CD4-positive, alpha-beta T cell treated with Interleukin-2 at 100 ng/mL for 4 hours (primary cell): Measurements from ENCODE around the gene SPNS1.
A peak's percentile ranks its signal among the peaks of the same experiment; 100 is the strongest.
"Not testable (repeated sequence)": the region's sequence is repeated elsewhere in the genome, so short reads cannot be mapped to it uniquely, and the experiment has no call there.

Experiments
- DNase-seq: peaks from one replicate; pipeline ENCODE4 v3.0.0-alpha.2; 2020; ENCODE audit warnings: low spot score

Gene SPNS1, protein sequence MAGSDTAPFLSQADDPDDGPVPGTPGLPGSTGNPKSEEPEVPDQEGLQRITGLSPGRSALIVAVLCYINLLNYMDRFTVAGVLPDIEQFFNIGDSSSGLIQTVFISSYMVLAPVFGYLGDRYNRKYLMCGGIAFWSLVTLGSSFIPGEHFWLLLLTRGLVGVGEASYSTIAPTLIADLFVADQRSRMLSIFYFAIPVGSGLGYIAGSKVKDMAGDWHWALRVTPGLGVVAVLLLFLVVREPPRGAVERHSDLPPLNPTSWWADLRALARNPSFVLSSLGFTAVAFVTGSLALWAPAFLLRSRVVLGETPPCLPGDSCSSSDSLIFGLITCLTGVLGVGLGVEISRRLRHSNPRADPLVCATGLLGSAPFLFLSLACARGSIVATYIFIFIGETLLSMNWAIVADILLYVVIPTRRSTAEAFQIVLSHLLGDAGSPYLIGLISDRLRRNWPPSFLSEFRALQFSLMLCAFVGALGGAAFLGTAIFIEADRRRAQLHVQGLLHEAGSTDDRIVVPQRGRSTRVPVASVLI

DNA sequence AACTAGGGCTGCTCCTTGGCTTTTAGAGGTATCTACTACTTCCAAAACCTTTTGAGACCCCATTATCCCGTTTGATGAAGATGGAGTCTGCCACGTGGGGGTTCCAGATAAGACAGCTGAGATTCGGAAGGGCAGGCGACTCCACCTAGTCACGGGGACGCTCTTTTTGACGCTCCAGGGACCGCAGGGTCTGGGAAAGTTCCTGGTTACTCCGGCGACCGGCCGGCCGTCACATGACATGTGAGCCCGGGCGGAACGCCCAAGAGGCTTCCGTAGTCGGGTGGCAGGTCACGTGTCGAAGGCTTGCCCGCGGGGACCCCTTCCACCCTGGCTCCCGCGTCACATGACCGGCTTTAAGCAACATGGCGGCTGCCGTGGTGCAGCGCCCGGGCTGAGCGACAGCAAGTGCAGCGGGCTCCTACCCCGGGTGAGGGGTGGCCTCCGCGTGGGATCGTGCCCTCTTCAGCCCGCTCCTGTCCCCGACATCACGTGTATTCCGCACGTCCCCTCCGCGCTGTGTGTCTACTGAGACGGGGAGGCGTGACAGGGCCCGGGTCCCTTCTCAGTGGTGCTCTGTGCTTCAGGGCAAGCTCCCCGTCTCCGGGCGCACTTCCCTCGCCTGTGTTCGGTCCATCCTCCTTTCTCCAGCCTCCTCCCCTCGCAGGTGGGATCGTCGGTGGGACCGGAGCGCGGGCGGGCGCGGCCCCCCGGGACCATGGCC, at the start of gene SPNS1:
Gene SPNS1, plus strand, starts transcription at position 342 of the 721 bp plus-strand sequence. Its CDS starts 374 bp downstream, at position 716.
- DNase-seq: peak; percentile 92

DNA sequence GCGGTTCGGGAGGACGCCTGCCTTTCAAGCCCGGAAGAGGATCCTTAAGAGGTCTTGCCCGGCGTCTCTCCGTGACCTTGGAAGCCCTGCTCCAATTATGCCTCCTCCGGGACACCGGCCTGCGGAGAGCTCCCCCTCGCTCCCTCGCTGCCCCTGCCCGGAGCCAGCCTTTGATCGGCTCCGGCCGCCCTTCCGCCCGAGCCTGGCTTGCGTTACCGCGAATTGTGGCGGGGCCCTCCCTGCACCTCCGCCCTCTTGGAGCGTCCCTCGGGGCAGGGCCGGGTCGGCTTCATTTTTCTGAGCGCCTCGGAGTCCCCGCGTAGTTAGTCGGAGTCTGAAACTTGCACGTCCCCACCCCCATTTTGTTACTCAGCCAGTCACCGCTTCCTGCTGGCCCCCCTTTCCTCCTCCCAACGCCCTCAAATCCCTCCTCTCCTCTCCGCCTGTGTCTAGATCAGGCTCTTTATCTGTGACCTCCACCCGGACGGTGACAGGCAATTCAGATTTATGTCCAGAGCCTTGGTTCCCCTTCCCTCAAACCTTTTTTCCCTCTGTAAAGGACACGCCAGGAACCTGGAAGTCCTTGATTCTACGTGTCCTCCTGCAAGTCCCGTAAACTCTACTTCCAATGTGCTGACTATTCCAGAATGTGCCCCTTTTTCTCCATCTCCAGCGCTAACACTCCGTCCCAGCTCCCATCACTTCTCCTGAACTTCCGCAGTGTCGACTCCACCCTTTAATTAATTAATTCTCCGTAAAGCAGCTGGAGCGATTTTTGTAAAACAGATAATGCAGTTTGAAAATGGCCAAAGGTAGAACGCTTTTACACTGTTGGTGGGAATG, 49.0 kb upstream of the SPNS1 start:
- DNase-seq: peak; percentile 85

DNA sequence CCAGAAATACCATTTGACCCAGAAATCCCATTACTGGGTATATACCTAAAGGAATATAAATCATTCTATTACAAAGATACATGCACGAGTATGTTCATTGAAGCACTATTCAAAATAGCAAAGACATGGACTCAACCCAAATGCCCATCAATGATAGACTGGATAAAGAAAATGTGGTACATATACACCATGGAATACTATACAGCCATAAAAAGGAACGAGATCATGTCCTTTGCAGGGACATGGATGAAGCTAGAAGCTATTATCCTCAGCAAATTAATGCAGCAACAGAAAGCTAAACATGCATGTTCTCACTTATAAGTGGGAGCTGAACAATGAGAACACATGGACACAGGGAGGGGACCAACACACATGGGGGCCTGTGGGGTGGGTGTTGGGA, 48.3 kb upstream of the SPNS1 start:
- not testable (repeated sequence) for DNase-seq

DNA sequence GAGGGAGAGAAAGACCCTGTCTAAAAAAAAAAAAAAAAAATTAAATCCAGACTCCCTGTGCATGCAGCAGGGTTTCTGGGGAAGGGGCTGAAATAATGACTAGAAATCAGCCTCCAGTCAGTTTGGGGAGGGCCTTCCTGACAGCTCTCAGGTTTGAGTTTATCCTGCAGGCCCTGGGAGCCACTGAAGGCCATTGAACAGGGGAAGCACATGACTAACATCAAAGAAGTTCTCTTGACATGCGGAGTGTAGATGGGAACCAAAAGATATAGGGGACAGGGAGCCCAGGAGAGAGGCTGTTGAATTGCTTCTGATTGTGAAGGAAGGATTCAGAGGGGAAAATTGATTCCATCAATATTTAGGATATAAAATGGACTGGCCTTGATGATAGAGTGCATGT, 46.8 kb upstream of the SPNS1 start:
- no peak for DNase-seq

DNA sequence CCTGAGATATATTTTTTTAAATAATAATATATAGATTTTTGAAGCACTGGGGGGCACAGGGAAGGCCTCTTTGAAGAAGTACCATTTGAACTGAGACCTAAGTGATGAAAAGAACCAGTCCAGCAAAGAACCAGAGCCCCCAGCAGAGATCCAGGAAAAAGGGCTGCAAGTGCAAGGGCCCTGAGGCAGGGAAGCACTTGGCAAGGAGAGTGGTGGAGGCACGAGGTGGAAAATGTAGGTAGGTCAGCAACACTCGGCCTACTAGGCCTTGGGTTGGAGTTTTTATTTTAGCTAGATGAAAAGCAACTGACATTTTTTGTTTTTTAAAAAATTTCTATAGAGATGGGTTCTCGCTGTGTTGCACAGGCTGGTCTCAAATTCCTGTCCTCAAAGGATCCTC, 44.4 kb upstream of the SPNS1 start:
- no peak for DNase-seq

DNA sequence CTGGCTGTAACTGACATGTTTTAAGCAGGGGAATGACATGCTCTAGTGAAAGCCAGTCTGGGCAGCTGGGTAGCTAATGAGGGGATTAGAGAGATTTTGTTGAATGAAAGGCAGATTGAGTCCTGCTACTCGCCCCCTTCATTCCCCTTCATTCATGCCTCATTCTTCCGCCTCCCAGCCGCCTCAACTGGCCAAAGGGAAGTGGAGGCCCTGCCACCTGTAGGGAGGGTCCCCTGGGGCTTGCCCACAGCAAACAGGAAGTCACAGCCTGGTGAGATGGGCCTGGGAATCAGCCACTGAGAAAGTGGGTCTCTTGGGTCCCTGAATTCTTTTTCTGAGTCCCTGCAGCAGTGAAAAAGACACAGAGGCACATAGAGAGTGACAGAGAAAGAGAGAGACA, 43.9 kb upstream of the SPNS1 start:
- no peak for DNase-seq

DNA sequence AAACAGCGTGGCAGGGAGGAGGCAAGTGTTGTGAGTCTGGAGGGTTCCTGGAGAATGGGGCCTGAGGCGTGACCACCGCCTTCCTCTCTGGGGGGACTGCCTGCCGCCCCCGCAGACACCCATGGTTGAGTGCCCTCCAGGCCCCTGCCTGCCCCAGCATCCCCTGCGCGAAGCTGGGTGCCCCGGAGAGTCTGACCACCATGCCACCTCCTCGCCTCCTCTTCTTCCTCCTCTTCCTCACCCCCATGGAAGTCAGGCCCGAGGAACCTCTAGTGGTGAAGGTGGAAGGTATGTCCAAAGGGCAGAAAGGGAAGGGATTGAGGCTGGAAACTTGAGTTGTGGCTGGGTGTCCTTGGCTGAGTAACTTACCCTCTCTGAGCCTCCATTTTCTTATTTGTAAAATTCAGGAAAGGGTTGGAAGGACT, 42.8 kb upstream of the SPNS1 start, which contains the start of gene CD19:
Gene CD19, plus strand, starts transcription at position 171 of the 425 bp plus-strand sequence. Its CDS starts 30 bp downstream, at position 201.
- DNase-seq: no peak

DNA sequence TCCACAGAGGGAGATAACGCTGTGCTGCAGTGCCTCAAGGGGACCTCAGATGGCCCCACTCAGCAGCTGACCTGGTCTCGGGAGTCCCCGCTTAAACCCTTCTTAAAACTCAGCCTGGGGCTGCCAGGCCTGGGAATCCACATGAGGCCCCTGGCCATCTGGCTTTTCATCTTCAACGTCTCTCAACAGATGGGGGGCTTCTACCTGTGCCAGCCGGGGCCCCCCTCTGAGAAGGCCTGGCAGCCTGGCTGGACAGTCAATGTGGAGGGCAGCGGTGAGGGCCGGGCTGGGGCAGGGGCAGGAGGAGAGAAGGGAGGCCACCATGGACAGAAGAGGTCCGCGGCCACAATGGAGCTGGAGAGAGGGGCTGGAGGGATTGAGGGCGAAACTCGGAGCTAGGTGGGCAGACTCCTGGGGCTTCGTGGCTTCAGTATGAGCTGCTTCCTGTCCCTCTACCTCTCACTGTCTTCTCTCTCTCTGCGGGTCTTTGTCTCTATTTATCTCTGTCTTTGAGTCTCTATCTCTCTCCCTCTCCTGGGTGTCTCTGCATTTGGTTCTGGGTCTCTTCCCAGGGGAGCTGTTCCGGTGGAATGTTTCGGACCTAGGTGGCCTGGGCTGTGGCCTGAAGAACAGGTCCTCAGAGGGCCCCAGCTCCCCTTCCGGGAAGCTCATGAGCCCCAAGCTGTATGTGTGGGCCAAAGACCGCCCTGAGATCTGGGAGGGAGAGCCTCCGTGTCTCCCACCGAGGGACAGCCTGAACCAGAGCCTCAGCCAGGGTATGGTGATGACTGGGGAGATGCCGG, 42.0 kb upstream of the SPNS1 start:
- DNase-seq: no peak

DNA sequence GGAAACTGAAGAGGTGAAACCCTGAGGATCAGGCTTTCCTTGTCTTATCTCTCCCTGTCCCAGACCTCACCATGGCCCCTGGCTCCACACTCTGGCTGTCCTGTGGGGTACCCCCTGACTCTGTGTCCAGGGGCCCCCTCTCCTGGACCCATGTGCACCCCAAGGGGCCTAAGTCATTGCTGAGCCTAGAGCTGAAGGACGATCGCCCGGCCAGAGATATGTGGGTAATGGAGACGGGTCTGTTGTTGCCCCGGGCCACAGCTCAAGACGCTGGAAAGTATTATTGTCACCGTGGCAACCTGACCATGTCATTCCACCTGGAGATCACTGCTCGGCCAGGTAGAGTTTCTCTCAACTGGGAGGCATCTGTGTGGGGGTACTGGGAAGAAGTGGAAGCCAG, 41.4 kb upstream of the SPNS1 start:
- DNase-seq: no peak

DNA sequence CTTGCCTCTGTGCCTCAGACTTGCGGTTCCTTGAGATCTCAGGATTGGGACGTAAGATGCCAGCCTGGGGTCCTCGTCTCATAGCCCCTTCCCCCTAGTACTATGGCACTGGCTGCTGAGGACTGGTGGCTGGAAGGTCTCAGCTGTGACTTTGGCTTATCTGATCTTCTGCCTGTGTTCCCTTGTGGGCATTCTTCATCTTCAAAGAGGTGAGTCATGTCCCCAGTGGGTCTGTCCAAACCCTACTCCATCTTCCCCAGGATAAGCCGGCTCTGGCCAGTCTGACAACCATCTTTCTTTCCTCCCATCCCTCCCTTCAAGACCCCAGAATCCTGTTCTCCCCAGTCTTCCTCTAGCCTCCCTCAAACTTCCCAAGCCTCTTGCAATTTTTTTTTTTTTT, 39.2 kb upstream of the SPNS1 start:
- no peak for DNase-seq

DNA sequence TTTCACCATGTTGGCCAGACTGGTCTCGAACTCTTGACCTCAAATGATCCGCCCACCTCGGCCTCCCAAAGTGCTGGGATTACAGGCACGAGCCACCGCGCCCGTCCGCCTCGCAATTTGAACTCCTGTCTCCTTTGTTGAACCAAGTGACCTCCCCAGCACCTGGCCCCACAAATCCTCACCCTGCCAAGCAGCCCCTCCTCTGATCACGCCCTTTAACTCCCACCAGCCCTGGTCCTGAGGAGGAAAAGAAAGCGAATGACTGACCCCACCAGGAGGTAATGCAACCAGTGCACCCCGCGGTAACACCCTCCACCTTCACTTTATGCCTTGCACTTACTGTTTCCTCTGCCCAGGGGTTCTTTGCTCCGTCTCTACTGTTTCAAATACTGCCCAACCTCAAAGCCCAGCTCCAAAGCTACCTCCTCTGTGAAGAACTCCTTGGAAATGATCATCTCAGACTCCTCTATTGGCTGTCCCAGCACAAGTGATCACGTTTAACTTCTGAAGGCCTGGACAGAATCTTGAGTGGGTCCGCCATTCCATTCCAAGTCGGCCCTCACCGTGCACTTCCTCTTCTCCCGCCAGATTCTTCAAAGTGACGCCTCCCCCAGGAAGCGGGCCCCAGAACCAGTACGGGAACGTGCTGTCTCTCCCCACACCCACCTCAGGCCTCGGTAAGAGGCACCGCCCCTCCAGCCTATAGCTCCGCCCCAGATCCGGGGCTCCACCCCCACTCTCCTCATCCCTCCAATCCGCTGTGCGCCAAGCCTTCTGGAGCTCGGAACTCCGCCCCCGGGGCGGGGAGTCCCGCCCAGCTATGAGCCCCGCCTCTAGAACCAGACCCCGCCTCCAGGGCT, 38.4 kb upstream of the SPNS1 start:
- DNase-seq: peak; percentile 80

DNA sequence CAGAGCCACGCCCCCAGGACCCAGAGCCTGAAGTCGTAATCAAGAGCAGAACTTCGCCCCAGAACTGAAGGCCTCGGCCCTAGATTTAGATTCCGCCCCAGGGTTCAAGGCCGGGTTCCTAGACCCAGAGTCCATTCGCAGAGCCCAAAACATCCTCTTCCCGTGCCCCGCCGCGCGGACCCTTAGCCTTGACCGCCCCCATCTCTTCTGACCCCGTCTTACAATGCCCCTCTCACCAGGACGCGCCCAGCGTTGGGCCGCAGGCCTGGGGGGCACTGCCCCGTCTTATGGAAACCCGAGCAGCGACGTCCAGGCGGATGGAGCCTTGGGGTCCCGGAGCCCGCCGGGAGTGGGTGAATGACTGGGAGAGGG, 37.8 kb upstream of the SPNS1 start:
- DNase-seq: no peak

DNA sequence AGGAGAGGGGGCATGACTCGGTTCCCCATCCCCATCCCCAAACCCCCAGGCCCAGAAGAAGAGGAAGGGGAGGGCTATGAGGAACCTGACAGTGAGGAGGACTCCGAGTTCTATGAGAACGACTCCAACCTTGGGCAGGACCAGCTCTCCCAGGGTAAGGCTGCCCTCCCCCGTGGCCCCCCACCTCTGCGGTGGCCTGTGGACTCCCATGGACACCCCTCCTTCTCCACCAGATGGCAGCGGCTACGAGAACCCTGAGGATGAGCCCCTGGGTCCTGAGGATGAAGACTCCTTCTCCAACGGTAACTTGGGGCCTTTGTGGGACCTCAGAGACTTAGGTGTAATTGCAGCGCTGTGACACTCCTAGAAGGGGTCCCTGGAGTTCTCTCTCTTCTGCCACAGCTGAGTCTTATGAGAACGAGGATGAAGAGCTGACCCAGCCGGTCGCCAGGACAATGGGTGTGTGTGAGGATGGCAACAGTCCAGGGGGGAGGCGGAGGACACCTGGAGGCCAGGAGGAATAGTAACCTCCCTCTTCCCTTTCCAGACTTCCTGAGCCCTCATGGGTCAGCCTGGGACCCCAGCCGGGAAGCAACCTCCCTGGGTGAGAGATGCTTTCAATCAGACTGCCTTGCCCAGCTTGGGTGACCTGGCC, 37.2 kb upstream of the SPNS1 start:
- no peak for DNase-seq

DNA sequence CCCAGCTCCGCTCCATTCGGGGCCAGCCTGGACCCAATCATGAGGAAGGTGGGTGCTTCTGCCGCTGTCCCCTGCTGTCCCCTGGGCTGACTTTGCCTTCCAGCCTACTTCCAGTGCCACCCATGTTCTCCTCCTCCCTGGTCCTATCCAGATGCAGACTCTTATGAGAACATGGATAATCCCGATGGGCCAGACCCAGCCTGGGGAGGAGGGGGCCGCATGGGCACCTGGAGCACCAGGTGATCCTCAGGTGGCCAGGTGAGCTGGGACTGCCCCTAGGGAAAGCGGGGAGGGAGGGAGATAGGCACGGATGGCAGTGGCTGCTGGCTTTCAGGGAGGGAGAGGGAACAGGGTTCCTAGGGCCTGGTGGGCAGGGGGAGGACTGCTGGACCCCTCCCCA, 35.9 kb upstream of the SPNS1 start:
- DNase-seq: no peak

DNA sequence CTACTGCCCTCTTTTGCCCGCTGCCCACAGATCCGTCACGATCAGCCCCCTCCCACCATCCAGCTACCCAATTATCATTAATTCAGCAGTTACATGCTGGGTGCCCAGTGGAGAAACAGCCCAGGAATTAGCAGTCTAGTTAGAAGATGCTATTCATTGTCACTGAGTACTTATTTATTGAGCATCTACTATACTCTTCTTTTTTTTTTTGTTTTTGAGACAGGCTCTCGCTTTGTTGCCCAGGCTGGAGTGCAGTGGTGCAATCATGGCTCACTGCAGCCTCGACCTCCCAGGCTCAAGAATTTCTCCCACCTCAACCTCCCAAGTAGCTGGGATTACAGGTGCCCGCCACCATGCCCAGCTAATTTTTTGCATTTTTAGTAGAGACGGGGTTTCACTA, 34.8 kb upstream of the SPNS1 start:
- not testable (repeated sequence) for DNase-seq

DNA sequence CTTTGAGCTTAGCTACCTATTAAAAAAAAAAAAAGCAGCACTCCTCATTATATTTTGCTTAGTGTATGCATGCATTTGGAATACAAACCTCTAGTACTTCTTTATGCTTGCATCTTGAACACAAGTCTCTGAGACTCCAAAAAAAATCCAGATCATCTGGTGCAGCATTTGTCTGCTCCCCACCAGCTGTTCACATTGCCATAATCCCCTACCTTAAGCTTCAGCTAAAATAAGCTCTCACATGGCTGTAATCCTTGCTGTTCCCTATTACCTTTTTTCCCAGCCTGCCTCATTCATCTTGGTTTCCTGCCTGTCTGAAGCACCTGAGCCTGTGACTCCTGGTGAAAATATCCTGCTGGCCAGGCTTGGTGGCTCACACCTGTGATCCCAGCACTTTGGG, 31.3 kb upstream of the SPNS1 start:
- no peak for DNase-seq

DNA sequence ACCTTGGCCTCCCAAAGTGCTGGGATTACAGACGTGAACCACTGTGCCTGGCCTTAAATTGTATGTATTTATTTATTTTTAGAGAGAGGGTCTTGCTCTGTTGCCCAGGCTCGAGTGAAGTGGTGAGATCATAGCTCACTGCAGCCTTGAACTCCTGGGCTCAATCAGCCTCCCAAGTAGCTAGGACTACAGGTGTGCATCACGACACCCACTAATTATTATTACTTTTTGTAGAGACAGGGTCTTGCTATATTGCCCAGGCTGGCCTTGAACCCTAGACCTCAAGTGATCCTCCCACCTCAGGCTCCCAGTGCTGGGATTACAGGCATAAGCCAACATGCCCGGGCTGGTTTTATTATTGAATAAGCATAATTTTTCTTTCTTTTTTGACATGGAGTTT, 27.9 kb upstream of the SPNS1 start:
- DNase-seq: no peak

DNA sequence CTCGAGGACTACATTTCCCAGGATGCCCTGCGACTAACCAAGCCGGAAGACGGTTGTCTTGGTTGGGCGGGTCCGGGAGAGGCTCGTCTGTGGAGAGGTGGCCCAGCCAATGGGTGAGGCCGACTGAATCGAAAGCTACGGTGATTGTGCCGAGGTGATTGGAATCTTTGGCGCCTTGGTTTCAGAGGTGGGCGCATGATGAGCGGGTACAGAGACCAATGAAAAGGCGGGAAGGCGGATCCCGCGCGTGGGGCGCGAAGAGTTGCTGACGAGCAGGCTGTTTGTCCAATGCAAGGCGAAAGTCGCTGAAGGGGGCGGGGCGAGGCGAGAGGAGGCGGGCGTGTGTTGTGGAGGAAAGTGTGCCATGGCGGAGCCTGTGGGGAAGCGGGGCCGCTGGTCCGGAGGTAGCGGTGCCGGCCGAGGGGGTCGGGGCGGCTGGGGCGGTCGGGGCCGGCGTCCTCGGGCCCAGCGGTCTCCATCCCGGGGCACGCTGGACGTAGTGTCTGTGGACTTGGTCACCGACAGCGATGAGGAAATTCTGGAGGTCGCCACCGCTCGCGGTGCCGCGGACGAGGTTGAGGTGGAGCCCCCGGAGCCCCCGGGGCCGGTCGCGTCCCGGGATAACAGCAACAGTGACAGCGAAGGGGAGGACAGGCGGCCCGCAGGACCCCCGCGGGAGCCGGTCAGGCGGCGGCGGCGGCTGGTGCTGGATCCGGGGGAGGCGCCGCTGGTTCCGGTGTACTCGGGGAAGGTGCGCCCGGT, 23.7 kb upstream of the SPNS1 start, which contains the start of gene NFATC2IP:
Gene NFATC2IP, plus strand, starts transcription at position 290 of the 762 bp plus-strand sequence. Its CDS starts 75 bp downstream, at position 365.
- DNase-seq: peak; percentile 100

DNA sequence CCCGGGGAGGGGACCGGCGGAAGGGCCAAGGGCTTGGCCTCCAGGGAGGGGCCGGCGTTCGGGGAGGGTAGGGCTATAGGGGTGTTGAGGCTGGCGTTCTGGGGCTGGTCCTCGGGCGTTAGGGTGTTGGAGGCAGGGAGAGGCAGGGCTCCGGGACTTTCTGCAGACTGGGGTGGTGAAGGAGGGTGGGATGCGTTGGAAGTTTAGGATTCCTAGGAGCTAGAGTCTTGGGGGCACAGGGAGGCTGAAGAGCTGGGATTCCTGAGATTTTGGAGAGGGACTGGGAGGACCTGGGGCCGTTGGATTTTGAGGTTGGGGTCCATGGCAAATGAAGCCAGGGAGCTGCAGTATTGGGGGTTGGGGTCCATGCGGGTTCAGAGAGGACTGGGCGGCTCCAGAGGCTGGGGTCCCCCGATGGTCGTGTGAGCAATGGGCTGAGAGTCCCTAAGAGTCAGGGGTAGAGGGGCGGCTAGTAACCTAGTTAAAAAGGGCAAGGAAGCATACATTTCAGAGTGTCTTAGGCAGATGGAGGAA, 23.1 kb upstream of the SPNS1 start:
- DNase-seq: peak; percentile 6
